Mesodermal cell (in vitro differentiated cells): ENCODE data around the gene TRAFD1. TPM values are rescaled to one million over a fixed set of nuclear protein-coding genes. Genes with fewer than 3 reads are reported as not detected.
A peak's percentile ranks its signal among the peaks of the same experiment; 100 is the strongest.
"Not testable (repeated sequence)": the region's sequence is repeated elsewhere in the genome, so short reads cannot be mapped to it uniquely, and the experiment has no call there.

Experiments
- H3K27ac ChIP-seq: 2 replicates; pipeline ENCODE4 v1.7.0; 2013; ENCODE audit warnings: mild to moderate bottlenecking, low read depth, low read length, moderate library complexity; ENCODE audit not compliant: severe bottlenecking
- H3K36me3 ChIP-seq: 2 replicates; pipeline ENCODE4 v1.7.1; 2013; ENCODE audit warnings: mild to moderate bottlenecking, low read length, moderate library complexity; ENCODE audit not compliant: control insufficient read depth, insufficient read depth
- H3K4me1 ChIP-seq: one replicate; pipeline ENCODE4 v1.7.1; 2013; ENCODE audit warnings: mild to moderate bottlenecking, low read length; ENCODE audit not compliant: insufficient read depth, control insufficient read depth, poor library complexity, severe bottlenecking
- H3K4me3 ChIP-seq: 2 replicates; pipeline ENCODE4 v1.7.0; 2013; ENCODE audit warnings: low read length, control low read depth, mild to moderate bottlenecking; ENCODE audit not compliant: insufficient read depth, poor library complexity, severe bottlenecking; ENCODE audit errors: extremely low read depth
- H3K9me3 ChIP-seq: 2 replicates; pipeline ENCODE4 v1.7.1; 2013; ENCODE audit warnings: mild to moderate bottlenecking, low read length, moderate library complexity; ENCODE audit not compliant: control insufficient read depth
- WGBS, 2 experiments: methylation state at CpG; one replicate each; pipeline ENCODE4 v1.1.5; 2013; ENCODE audit warnings: missing lambda C conversion rate in 2 of 2; ENCODE audit not compliant: insufficient coverage in 2 of 2; 5-methylcytosine and 5-hydroxymethylcytosine counted together
- polyA plus RNA-seq, 2 experiments: library from polyadenylated mRNA; stranded (reverse); fragments of 50-300 nt; gene quantifications; one replicate each; pipeline ENCODE4 v1.2.3, GENCODE V29; 2013

Gene TRAFD1
- polyA plus RNA-seq (2013, experiment 1 of 2) = 31.9 TPM
- 27.9 TPM for polyA plus RNA-seq (2013, experiment 2 of 2)

GRCh38 chr12:112125250-112125999 is at the start of gene TRAFD1:
Gene TRAFD1, plus strand, starts transcription at chr12:112125560. Its CDS starts 4,963 bp downstream, at chr12:112130523.
- Histone ChIP-seq H3K27ac (peak within 1 kb of the TSS; percentile 84), H3K36me3 (no peaks in the 10 kb centered on the region), H3K4me3 (peak within 1 kb of the TSS; percentile 79), H3K4me1 (peaks cover 17% of the 10 kb centered on the region), H3K9me3 (no peaks in the 10 kb centered on the region)
- 0% methylated on average over 49 to 51 of the region's 63 CpGs for WGBS, 2 experiments

- Histone ChIP-seq H3K4me3 (no peak overlapping the region), H3K4me1 (no peaks in the 10 kb centered on the region), H3K9me3 (no peaks in the 10 kb centered on the region), H3K27ac (no peak overlapping the region), H3K36me3 (peaks cover 79% of the 10 kb centered on the region)
- WGBS, 2 experiments = no CpG with 5 or more reads among the region's 2 CpGs
Observed at GRCh38 chr12:112087055-112087850, 38.1 kb upstream of the TRAFD1 start.

- no peaks in the 10 kb centered on the region for H3K9me3 ChIP-seq
- 100% methylated on average over 1 of the region's 1 CpG for WGBS, 2 experiments
- no peaks in the 10 kb centered on the region for H3K4me1 ChIP-seq
- no peak overlapping the region for H3K4me3 ChIP-seq
- peaks cover 81% of the 10 kb centered on the region for H3K36me3 ChIP-seq
- H3K27ac ChIP-seq = no peak overlapping the region
Observed at GRCh38 chr12:112087851-112088250, 37.5 kb upstream of the TRAFD1 start.

GRCh38 chr12:112091563-112091962 is 33.8 kb upstream of the TRAFD1 start:
- 91% methylated on average over 3 of the region's 3 CpGs; no CpG with 5 or more reads in 1 of the 2 experiments for WGBS, 2 experiments
- no peak overlapping the region for H3K27ac ChIP-seq
- H3K4me3 ChIP-seq = no peak overlapping the region
- H3K36me3 ChIP-seq = peaks cover 78% of the 10 kb centered on the region
- H3K9me3 ChIP-seq = no peaks in the 10 kb centered on the region
- H3K4me1 ChIP-seq = peaks cover 6% of the 10 kb centered on the region

- Histone ChIP-seq H3K36me3 (peaks cover 89% of the 10 kb centered on the region), H3K27ac (peak overlapping the region; percentile 23), H3K4me3 (no peak overlapping the region), H3K9me3 (no peaks in the 10 kb centered on the region), H3K4me1 (peaks cover 6% of the 10 kb centered on the region)
Observed at GRCh38 chr12:112096070-112096469, 29.3 kb upstream of the TRAFD1 start.

GRCh38 chr12:112096667-112097066 is 28.7 kb upstream of the TRAFD1 start:
- H3K4me3 ChIP-seq = no peak overlapping the region
- H3K36me3 ChIP-seq = peaks cover 89% of the 10 kb centered on the region
- no peaks in the 10 kb centered on the region for H3K9me3 ChIP-seq
- peak overlapping the region; percentile 30 for H3K27ac ChIP-seq
- H3K4me1 ChIP-seq = peaks cover 6% of the 10 kb centered on the region
- 94 to 100% methylated on average over 1 of the region's 2 CpGs for WGBS, 2 experiments

- no peak overlapping the region for H3K27ac ChIP-seq
- H3K36me3 ChIP-seq = peaks cover 84% of the 10 kb centered on the region
- no peak overlapping the region for H3K4me3 ChIP-seq
- H3K4me1 ChIP-seq = peaks cover 6% of the 10 kb centered on the region
- no peaks in the 10 kb centered on the region for H3K9me3 ChIP-seq
- 97 to 98% methylated on average over 7 to 8 of the region's 8 CpGs for WGBS, 2 experiments
Observed at GRCh38 chr12:112097641-112098040, 27.7 kb upstream of the TRAFD1 start.

- not testable (repeated sequence) for H3K9me3 ChIP-seq, H3K27ac ChIP-seq, H3K4me3 ChIP-seq
- Histone ChIP-seq H3K36me3 (peaks cover 82% of the 10 kb centered on the region), H3K4me1 (peaks cover 10% of the 10 kb centered on the region)
- WGBS, 2 experiments = 98 to 100% methylated on average over 4 to 15 of the region's 15 CpGs
Observed at GRCh38 chr12:112100500-112100899, 24.9 kb upstream of the TRAFD1 start.

- WGBS, 2 experiments = 88 to 100% methylated on average over 3 of the region's 4 CpGs
- Histone ChIP-seq H3K4me1 (peaks cover 16% of the 10 kb centered on the region), H3K36me3 (peaks cover 82% of the 10 kb centered on the region), H3K4me3 (no peak overlapping the region), H3K27ac (no peak overlapping the region), H3K9me3 (no peaks in the 10 kb centered on the region)
Observed at GRCh38 chr12:112102127-112102526, 23.2 kb upstream of the TRAFD1 start.

GRCh38 chr12:112102746-112103145 is 22.6 kb upstream of the TRAFD1 start:
- not testable (repeated sequence) for H3K9me3 ChIP-seq, H3K27ac ChIP-seq, H3K4me3 ChIP-seq
- peaks cover 22% of the 10 kb centered on the region for H3K4me1 ChIP-seq
- H3K36me3 ChIP-seq = peaks cover 76% of the 10 kb centered on the region
- 90 to 98% methylated on average over 15 to 16 of the region's 19 CpGs for WGBS, 2 experiments
